GM12873 (cell line): ENCODE data around the gene PHKG2.

Experiments
- CTCF ChIP-seq: IDR thresholded peaks from 2 replicates; pipeline ENCODE4 v1.5.1; 2012; ENCODE audit warnings: low read depth, mild to moderate bottlenecking, moderate library complexity, low read length, control low read depth; ENCODE audit not compliant: insufficient read depth; ENCODE audit errors: missing control alignments

Gene PHKG2

GRCh38 chr16:30710971-30711370 lies 37.3 kb upstream of the PHKG2 start:
- no peak for TF ChIP-seq CTCF

- no peak for TF ChIP-seq CTCF
Measured at GRCh38 chr16:30711712-30712111, 36.5 kb upstream of the PHKG2 start.

GRCh38 chr16:30715750-30716445 lies 32.3 kb upstream of the PHKG2 start:
- TF ChIP-seq CTCF, result no peak

- no peak for TF ChIP-seq CTCF
Measured at GRCh38 chr16:30720086-30720485, 28.1 kb upstream of the PHKG2 start.

GRCh38 chr16:30720694-30721093 lies 27.5 kb upstream of the PHKG2 start:
- TF ChIP-seq CTCF, result no peak

- TF ChIP-seq CTCF, result no peak
Measured at GRCh38 chr16:30721167-30721566, 27.1 kb upstream of the PHKG2 start.

- TF ChIP-seq CTCF, result no peak
Measured at GRCh38 chr16:30721606-30722005, 26.6 kb upstream of the PHKG2 start.
